ENCODE results near the gene VPS13C. TPM values are rescaled to one million over a fixed set of nuclear protein-coding genes. Genes with fewer than 3 reads are reported as not detected.

The VPS13C gene
- total RNA-seq, 3 donors from 2014 or later (not counting 1 experiment from before 2014, with no cell fraction given) = 155 to 204 (median 164) TPM

DNA sequence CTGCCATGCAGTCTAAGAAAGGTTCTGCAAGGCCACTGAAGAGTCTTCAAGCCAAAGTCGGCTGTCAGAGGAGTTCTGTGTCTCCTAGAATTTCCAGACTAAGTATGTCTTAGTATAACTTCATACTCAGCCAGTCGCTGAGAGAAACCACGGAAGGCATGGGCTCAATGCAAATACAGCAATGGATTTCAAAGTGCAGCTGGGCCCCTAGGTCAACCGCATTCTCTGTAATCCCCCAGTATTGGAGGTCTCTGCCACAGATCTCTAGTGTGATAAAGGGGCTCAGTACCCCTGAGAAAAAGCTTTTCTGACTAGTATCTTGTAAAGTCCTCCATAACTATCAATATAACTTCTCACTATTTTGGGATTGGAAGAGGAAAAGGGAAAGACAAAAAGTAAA, 208.3 kb downstream of the VPS13C start:
- no peaks in the 10 kb centered on the region for H3K4me1 ChIP-seq (ENCODE audit: control insufficient read depth, insufficient read depth, low read length)
- no peaks in the 10 kb centered on the region for H3K9me3 ChIP-seq (ENCODE audit: control insufficient read depth, insufficient read depth, low read length)
- H3K27me3 ChIP-seq (ENCODE audit: control insufficient read depth, insufficient read depth, low read length) = no peaks in the 10 kb centered on the region
- Mint-ChIP-seq H3K36me3 (peaks cover 6% of the 10 kb centered on the region), H3K27ac (no peak overlapping the region), H3K9me3 (no peaks in the 10 kb centered on the region), H3K27me3 (ENCODE audit: low read depth in 2 of 2) (no peaks in the 10 kb centered on the region), H3K4me3 (no peak overlapping the region), H3K4me1 (peaks cover 0 to 7% of the 10 kb centered on the region in 2 donors)
- H3K27ac ChIP-seq (ENCODE audit: low read length) = no peak overlapping the region
- DNase-seq (no peak), ATAC-seq (no peak)
- intact Hi-C loops (cut with micrococcal nuclease) = no loop called here
- WGBS (ENCODE audit: insufficient coverage) = 90% methylated on average over 4 of the region's 4 CpGs
- H3K4me3 ChIP-seq (ENCODE audit: low read length) = no peak overlapping the region
- peaks cover 17% of the 10 kb centered on the region for H3K36me3 ChIP-seq (ENCODE audit: control insufficient read depth, insufficient read depth, low read length)
- TF ChIP-seq, protein P1, sequence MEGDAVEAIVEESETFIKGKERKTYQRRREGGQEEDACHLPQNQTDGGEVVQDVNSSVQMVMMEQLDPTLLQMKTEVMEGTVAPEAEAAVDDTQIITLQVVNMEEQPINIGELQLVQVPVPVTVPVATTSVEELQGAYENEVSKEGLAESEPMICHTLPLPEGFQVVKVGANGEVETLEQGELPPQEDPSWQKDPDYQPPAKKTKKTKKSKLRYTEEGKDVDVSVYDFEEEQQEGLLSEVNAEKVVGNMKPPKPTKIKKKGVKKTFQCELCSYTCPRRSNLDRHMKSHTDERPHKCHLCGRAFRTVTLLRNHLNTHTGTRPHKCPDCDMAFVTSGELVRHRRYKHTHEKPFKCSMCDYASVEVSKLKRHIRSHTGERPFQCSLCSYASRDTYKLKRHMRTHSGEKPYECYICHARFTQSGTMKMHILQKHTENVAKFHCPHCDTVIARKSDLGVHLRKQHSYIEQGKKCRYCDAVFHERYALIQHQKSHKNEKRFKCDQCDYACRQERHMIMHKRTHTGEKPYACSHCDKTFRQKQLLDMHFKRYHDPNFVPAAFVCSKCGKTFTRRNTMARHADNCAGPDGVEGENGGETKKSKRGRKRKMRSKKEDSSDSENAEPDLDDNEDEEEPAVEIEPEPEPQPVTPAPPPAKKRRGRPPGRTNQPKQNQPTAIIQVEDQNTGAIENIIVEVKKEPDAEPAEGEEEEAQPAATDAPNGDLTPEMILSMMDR (IDR thresholded peaks at IDR 0.05) = no peak

DNA sequence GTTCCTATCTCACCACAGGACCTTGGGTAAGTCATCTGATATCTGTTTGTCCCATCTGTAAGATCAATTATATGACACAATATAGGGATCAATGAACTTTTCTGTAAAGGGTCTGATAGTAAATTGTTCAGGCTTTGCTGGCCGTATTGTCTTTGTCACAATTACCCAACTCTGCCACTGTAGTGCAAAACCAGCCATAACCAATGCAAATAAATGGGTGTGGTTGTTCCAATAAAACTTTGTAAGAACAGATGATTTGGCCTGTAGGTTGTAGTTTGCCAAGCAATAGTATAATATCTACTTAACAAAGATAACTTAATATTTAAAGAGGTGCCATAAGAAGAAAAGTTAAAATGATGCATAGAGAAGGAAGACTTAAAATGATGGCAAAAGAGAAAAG, 210.8 kb downstream of the VPS13C start:
- H3K27ac Mint-ChIP-seq = peak overlapping the region in 1 of 2 donors; percentile 43
- H3K4me3 Mint-ChIP-seq = no peak overlapping the region
- TF ChIP-seq, protein P1 (IDR thresholded peaks at IDR 0.05) = no peak
- Histone ChIP-seq H3K27me3 (ENCODE audit: control insufficient read depth, insufficient read depth, low read length) (no peaks in the 10 kb centered on the region), H3K4me3 (ENCODE audit: low read length) (no peak overlapping the region), H3K9me3 (ENCODE audit: control insufficient read depth, insufficient read depth, low read length) (no peaks in the 10 kb centered on the region), H3K4me1 (ENCODE audit: control insufficient read depth, insufficient read depth, low read length) (no peaks in the 10 kb centered on the region), H3K27ac (ENCODE audit: low read length) (no peak overlapping the region), H3K36me3 (ENCODE audit: control insufficient read depth, insufficient read depth, low read length) (peaks cover 15% of the 10 kb centered on the region)
- H3K27me3 Mint-ChIP-seq (ENCODE audit: low read depth in 2 of 2) = no peaks in the 10 kb centered on the region
- H3K9me3 Mint-ChIP-seq = no peaks in the 10 kb centered on the region
- peaks cover 0 to 6% of the 10 kb centered on the region in 2 donors for H3K4me1 Mint-ChIP-seq
- DNase-seq (no peak), ATAC-seq (no peak)
- intact Hi-C loops (cut with micrococcal nuclease) = no loop called here
- no CpG with 5 or more reads among the region's 1 CpG for WGBS (ENCODE audit: insufficient coverage)
- H3K36me3 Mint-ChIP-seq = peaks cover 6% of the 10 kb centered on the region

DNA sequence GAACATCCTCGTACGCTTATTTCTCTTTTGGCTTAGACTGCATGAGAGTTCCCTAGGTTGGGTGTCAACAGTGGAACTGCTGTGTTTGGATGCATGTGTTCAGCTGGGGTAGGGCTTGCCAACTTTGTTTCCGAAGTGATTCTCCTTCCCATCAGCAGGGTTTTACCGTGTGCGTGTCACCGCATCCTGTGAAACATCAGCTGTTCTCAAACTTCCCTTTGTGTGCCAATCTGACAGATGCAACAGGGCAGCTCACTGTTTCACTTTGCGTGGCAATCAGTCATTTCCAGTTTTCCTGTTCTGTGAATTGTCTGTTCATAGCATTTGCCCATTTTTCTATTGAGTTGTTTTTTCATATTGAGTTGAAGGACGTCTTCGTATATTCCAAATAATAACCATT, 218.8 kb downstream of the VPS13C start:
- Mint-ChIP-seq H3K36me3 (no peaks in the 10 kb centered on the region), H3K27me3 (ENCODE audit: low read depth in 2 of 2) (peaks cover 19 to 33% of the 10 kb centered on the region in 2 donors), H3K4me3 (no peak overlapping the region), H3K4me1 (peaks cover 0 to under 1% of the 10 kb centered on the region in 2 donors), H3K9me3 (no peaks in the 10 kb centered on the region), H3K27ac (no peak overlapping the region)
- 37% methylated on average over 8 of the region's 9 CpGs for WGBS (ENCODE audit: insufficient coverage)
- intact Hi-C loops (cut with micrococcal nuclease) = no loop called here
- ATAC-seq (no peak), DNase-seq (peak in 1 of 2 donors; percentile 10)
- no peak overlapping the region for H3K4me3 ChIP-seq (ENCODE audit: low read length)
- TF ChIP-seq, protein P1 (IDR thresholded peaks at IDR 0.05) = no peak
- H3K4me1 ChIP-seq (ENCODE audit: control insufficient read depth, insufficient read depth, low read length) = no peaks in the 10 kb centered on the region
- no peaks in the 10 kb centered on the region for H3K27me3 ChIP-seq (ENCODE audit: control insufficient read depth, insufficient read depth, low read length)
- H3K9me3 ChIP-seq (ENCODE audit: control insufficient read depth, insufficient read depth, low read length) = no peaks in the 10 kb centered on the region
- no peaks in the 10 kb centered on the region for H3K36me3 ChIP-seq (ENCODE audit: control insufficient read depth, insufficient read depth, low read length)
- H3K27ac ChIP-seq (ENCODE audit: low read length) = no peak overlapping the region

DNA sequence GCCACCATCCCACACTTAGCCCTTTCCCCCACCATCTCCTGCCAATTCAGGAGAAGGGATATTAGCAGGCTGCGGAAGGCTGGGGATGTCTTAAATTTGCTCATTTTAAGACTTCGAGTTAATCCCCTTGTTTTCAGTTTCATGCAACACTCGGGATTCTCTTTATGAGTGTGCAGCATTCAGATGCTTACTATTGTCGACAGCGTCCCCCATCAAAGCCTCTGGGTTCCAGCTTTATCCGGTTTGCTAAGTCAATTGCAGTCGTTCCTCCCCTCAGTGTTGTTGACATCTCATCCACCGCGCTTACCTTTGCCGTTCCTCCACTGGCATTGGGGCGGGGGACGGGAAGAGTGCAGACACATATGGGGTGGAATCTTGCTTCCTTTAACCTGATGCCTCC, 220.2 kb downstream of the VPS13C start:
- TF ChIP-seq, protein P1 (IDR thresholded peaks at IDR 0.05) = no peak
- Histone ChIP-seq H3K4me1 (ENCODE audit: control insufficient read depth, insufficient read depth, low read length) (peaks cover 5% of the 10 kb centered on the region), H3K27ac (ENCODE audit: low read length) (no peak overlapping the region), H3K27me3 (ENCODE audit: control insufficient read depth, insufficient read depth, low read length) (no peaks in the 10 kb centered on the region), H3K36me3 (ENCODE audit: control insufficient read depth, insufficient read depth, low read length) (no peaks in the 10 kb centered on the region), H3K4me3 (ENCODE audit: low read length) (no peak overlapping the region), H3K9me3 (ENCODE audit: control insufficient read depth, insufficient read depth, low read length) (no peaks in the 10 kb centered on the region)
- H3K36me3 Mint-ChIP-seq = no peaks in the 10 kb centered on the region
- H3K4me3 Mint-ChIP-seq = no peak overlapping the region
- WGBS (ENCODE audit: insufficient coverage) = 88% methylated on average over 12 of the region's 12 CpGs
- H3K27me3 Mint-ChIP-seq (ENCODE audit: low read depth in 2 of 2) = peaks cover 19 to 33% of the 10 kb centered on the region in 2 donors
- ATAC-seq (no peak), DNase-seq (no peak)
- no peaks in the 10 kb centered on the region for H3K4me1 Mint-ChIP-seq
- H3K27ac Mint-ChIP-seq = no peak overlapping the region
- intact Hi-C loops (cut with micrococcal nuclease) = no loop called here
- H3K9me3 Mint-ChIP-seq = no peaks in the 10 kb centered on the region
